GM23248 (cell line): ENCODE results near the gene HDAC10.

Source experiments
- EZH2 ChIP-seq: fragments of 200-600 bp; sonication (generic); IDR thresholded peaks from 2 replicates; pipeline ENCODE4 v1.6.1; 2018; ENCODE audit warnings: antibody characterized with exemption, mild to moderate bottlenecking; ENCODE audit not compliant: insufficient read depth, poor library complexity, severe bottlenecking
- EZH2phosphoT487 ChIP-seq: fragments of 200-600 bp; sonication (generic); IDR thresholded peaks from 2 replicates; pipeline ENCODE4 v1.6.1; 2018; ENCODE audit warnings: antibody characterized with exemption, moderate library complexity, mild to moderate bottlenecking, low read depth; ENCODE audit not compliant: insufficient read depth

GRCh38 chr22:50248196-50249081, 2.6 kb downstream of the HDAC10 start:
- no peak for TF ChIP-seq EZH2phosphoT487
- no peak for TF ChIP-seq EZH2
